GM18499 (cell line): ENCODE measurements around the gene ESYT3.

Experiments used
- ATAC-seq: cut with Tn5 transposase; IDR thresholded peaks from one replicate; pipeline ENCODE4 v1.9.1; 2021; ENCODE audit warnings: moderate number of reproducible peaks; ENCODE audit not compliant: insufficient read depth, unreplicated experiment

The ESYT3 gene

GRCh38 chr3:138459619-138460535 is 25.5 kb downstream of the ESYT3 start:
- no peak for ATAC-seq

- no peak for ATAC-seq
Measured at GRCh38 chr3:138460536-138461205, 26.3 kb downstream of the ESYT3 start.

- no peak for ATAC-seq
Measured at GRCh38 chr3:138461246-138461645, 26.8 kb downstream of the ESYT3 start.

- ATAC-seq = no peak
Measured at GRCh38 chr3:138461896-138462295, 27.5 kb downstream of the ESYT3 start.

- no peak for ATAC-seq
Measured at GRCh38 chr3:138463724-138464490, 29.5 kb downstream of the ESYT3 start.

- no peak for ATAC-seq
Measured at GRCh38 chr3:138464491-138464860, 30.1 kb downstream of the ESYT3 start.

GRCh38 chr3:138465451-138465850 is 31.0 kb downstream of the ESYT3 start:
- ATAC-seq = no peak

- no peak for ATAC-seq
Measured at GRCh38 chr3:138465925-138466324, 31.5 kb downstream of the ESYT3 start.

- no peak for ATAC-seq
Measured at GRCh38 chr3:138467931-138468330, 33.5 kb downstream of the ESYT3 start.

- ATAC-seq = no peak
Measured at GRCh38 chr3:138468451-138468850, 34.0 kb downstream of the ESYT3 start.

GRCh38 chr3:138468886-138469285 is 34.5 kb downstream of the ESYT3 start:
- no peak for ATAC-seq

GRCh38 chr3:138469874-138470273 is 35.5 kb downstream of the ESYT3 start:
- ATAC-seq = no peak

GRCh38 chr3:138470687-138471086 is 36.3 kb downstream of the ESYT3 start:
- ATAC-seq = no peak

- ATAC-seq = no peak
Measured at GRCh38 chr3:138471481-138471880, 37.1 kb downstream of the ESYT3 start.

- ATAC-seq = no peak
Measured at GRCh38 chr3:138472141-138472825, 37.9 kb downstream of the ESYT3 start.

GRCh38 chr3:138473391-138473790 is 39.0 kb downstream of the ESYT3 start:
- no peak for ATAC-seq

GRCh38 chr3:138474163-138474562 is 39.7 kb downstream of the ESYT3 start:
- no peak for ATAC-seq

GRCh38 chr3:138476526-138476925 is 42.1 kb downstream of the ESYT3 start:
- no peak for ATAC-seq

GRCh38 chr3:138477120-138477519 is 42.7 kb downstream of the ESYT3 start:
- ATAC-seq = no peak

- no peak for ATAC-seq
Measured at GRCh38 chr3:138477801-138478200, 43.4 kb downstream of the ESYT3 start.
